GM12878 (cell line): ENCODE results near the gene BCL2L13. TPM values are rescaled to one million over a fixed set of nuclear protein-coding genes. Genes with fewer than 3 reads are reported as not detected.

Experiments used
- ATAC-seq: fragments of 200-7000 bp; cut with Tn5 transposase; 3 replicates; pipeline ENCODE4 v1.9.1; 2020; ENCODE audit warnings: mild to moderate bottlenecking, moderate library complexity
- BruUV-seq: library from RNA; stranded (reverse); fragments of 400-500 nt; replicated peaks from 2 replicates; lab custom pipeline; 2021; lab: Mats Ljungman, UMichigan
- CTCF ChIA-PET: fragments of 300-600 bp; sonication (Branson Sonifier 250); formaldehyde crosslinking; extraction: SDS; loops from one replicate; lab custom pipeline; 2021; ENCODE audit warnings: inconsistent platforms; lab: Yijun Ruan, JAX
- POLR2A ChIA-PET: fragments of 350-600 bp; formaldehyde crosslinking; extraction: SDS; loops from one replicate; lab custom pipeline; 2021; ENCODE audit warnings: inconsistent platforms; lab: Charles Lee
- RAD21 ChIA-PET: fragments of 300-600 bp; sonication (Branson Sonifier 250); formaldehyde crosslinking; loops from one replicate; lab custom pipeline; 2023; ENCODE audit warnings: antibody characterized with exemption; ENCODE audit not compliant: unreplicated experiment; lab: Charles Lee
- SMC1A ChIA-PET: fragments of 300-600 bp; sonication (Branson Sonifier 250); formaldehyde crosslinking; loops from one replicate; lab custom pipeline; 2023; ENCODE audit not compliant: unreplicated experiment, uncharacterized antibody; lab: Charles Lee
- DNase-seq: peaks from one replicate; pipeline ENCODE4 v3.0.0-alpha.2; 2011; ENCODE audit warnings: low read depth, low spot score
- FAIRE-seq: peaks from 3 replicates; lab custom pipeline; 2011; peaks lifted over from hg19 to GRCh38; lab: Jason Lieb, UNC
- H2AFZ ChIP-seq: 2 replicates; pipeline ENCODE4 v1.6.0; 2011; ENCODE audit warnings: low read depth, low read length, control low read depth; ENCODE audit not compliant: control insufficient read depth
- H3K27ac ChIP-seq: 2 replicates; pipeline ENCODE4 v1.5.1; 2011; ENCODE audit warnings: control low read depth; ENCODE audit not compliant: control insufficient read depth, insufficient read depth
- H3K27me3 ChIP-seq, 2 experiments: replicated peaks in 1 of 2; 2 replicates each; pipeline versions ENCODE4 v1.6.0 to v1.6.1; 2011; ENCODE audit warnings: low read length in 1 of 2; ENCODE audit not compliant: control insufficient read depth in 2 of 2, insufficient read depth in 2 of 2
- H3K36me3 ChIP-seq, 2 experiments: 2 replicates each; pipeline ENCODE4 v1.5.1; 2011; ENCODE audit warnings: low read length in 1 of 2; ENCODE audit not compliant: control insufficient read depth in 2 of 2, insufficient read depth in 2 of 2
- H3K4me1 ChIP-seq: 2 replicates; pipeline ENCODE4 v1.6.1; 2011; ENCODE audit warnings: mild to moderate bottlenecking, low read length, moderate library complexity, mixed read lengths; ENCODE audit not compliant: control insufficient read depth, insufficient read depth
- H3K4me2 ChIP-seq: 2 replicates; pipeline ENCODE4 v1.6.0; 2011; ENCODE audit warnings: control low read depth; ENCODE audit not compliant: control insufficient read depth, insufficient read depth
- H3K4me3 ChIP-seq: fragments of 200-600 bp; sonication (generic); 2 replicates; pipeline ENCODE4 v1.5.1; 2016
- H3K79me2 ChIP-seq: 2 replicates; pipeline ENCODE4 v1.6.0; 2011; ENCODE audit warnings: low read length; ENCODE audit not compliant: control insufficient read depth, insufficient read depth
- H3K9ac ChIP-seq: 2 replicates; pipeline ENCODE4 v1.8.0; 2011; ENCODE audit warnings: low read length, control low read depth, mixed read lengths; ENCODE audit not compliant: control insufficient read depth, insufficient read depth
- H3K9me3 ChIP-seq: replicated peaks from 3 replicates; pipeline ENCODE4 v1.5.1; 2011; ENCODE audit warnings: mild to moderate bottlenecking, low read length; ENCODE audit not compliant: control insufficient read depth, insufficient read depth
- H4K20me1 ChIP-seq: 2 replicates; pipeline ENCODE4 v1.6.0; 2011; ENCODE audit not compliant: control insufficient read depth, insufficient read depth
- BRCA1 ChIP-seq: IDR thresholded peaks from 2 replicates; pipeline ENCODE4 v1.6.1; 2011; ENCODE audit warnings: low read depth, low read length, improper control_type of control experiment
- HDAC6 ChIP-seq: fragments of 200-600 bp; sonication (generic); IDR thresholded peaks from one replicate; pipeline ENCODE4 v1.8.0; 2017; ENCODE audit warnings: antibody characterized with exemption; ENCODE audit not compliant: unreplicated experiment
- IKZF1 ChIP-seq: fragments of 450-650 bp; conservative IDR thresholded peaks from 2 replicates; pipeline ENCODE4 v1.6.1; 2017; ENCODE audit warnings: antibody characterized with exemption, mild to moderate bottlenecking
- MTA3 ChIP-seq: IDR thresholded peaks from 2 replicates; pipeline ENCODE4 v1.6.1; 2012; ENCODE audit warnings: low read length, inconsistent platforms, borderline replicate concordance
- MXI1 ChIP-seq: fragments of 150-350 bp; IDR thresholded peaks from 2 replicates; pipeline ENCODE4 v1.6.1; 2011; ENCODE audit warnings: low read depth, mild to moderate bottlenecking, inconsistent platforms, low read length, improper control_type of control experiment
- SMAD1 ChIP-seq: fragments of 450-650 bp; IDR thresholded peaks from 2 replicates; pipeline ENCODE4 v1.6.1; 2018; ENCODE audit warnings: mild to moderate bottlenecking, low read depth; ENCODE audit not compliant: partially characterized antibody
- ZBTB40 ChIP-seq: fragments of 450-650 bp; IDR thresholded peaks from 2 replicates; pipeline ENCODE4 v1.6.1; 2016; ENCODE audit warnings: mild to moderate bottlenecking, moderate library complexity, borderline replicate concordance
- WGBS: methylation state at CpG from one replicate; pipeline ENCODE4 v1.1.6; 2016; ENCODE audit warnings: low lambda C conversion rate; ENCODE audit not compliant: insufficient replicate concordance, insufficient coverage; ENCODE audit errors: missing lambda C conversion rate; 5-methylcytosine and 5-hydroxymethylcytosine counted together
- in situ Hi-C: fragments of 300-500 bp; cut with MboI; formaldehyde crosslinking; loops from 9 replicates; pipeline ENCODE4 v1.14.3; 2018; ENCODE audit warnings: mixed read lengths
- intact Hi-C: fragments of 100-400 bp; cut with micrococcal nuclease; formaldehyde crosslinking; loops from one replicate; pipeline ENCODE4 v1.14.2; 2022; ENCODE audit not compliant: unreplicated experiment
- polyA plus RNA-seq, 11 experiments: library from polyadenylated mRNA; depleted of rRNA in 4 of 11; unstranded in 6 of 11; stranded (reverse) in 5 of 11; fragments of >200 nt; fragmentation: Nextera tagmentation in 4 of 11; fragmentation: Illumina TruSeq in 1 of 11; extraction: Ambion mirVana in 4 of 11; extraction: Trizol in 1 of 11; gene quantifications; 1 replicate in 1 of 11; 2 replicates in 10 of 11; pipeline versions ENCODE4 v1.2.1 to v1.2.3, GENCODE V29; 2011 to 2016; ENCODE audit warnings: inconsistent platforms in 2 of 11, missing spikeins in 2 of 11, low read depth in 1 of 11
- total RNA-seq, 4 experiments: library from RNA; depleted of rRNA in 3 of 4; stranded (reverse); fragments of >200 nt in 3 of 4; fragmentation: Illumina TruSeq in 1 of 4; extraction: Trizol in 1 of 4; gene quantifications; 2 replicates each; pipeline versions ENCODE4 v1.2.1 to v1.2.3, GENCODE V29; 2013 to 2021
- TF ChIP-seq, protein P1 (sequence below): fragments of 450-650 bp; IDR thresholded peaks from 2 replicates; pipeline ENCODE4 v1.6.1; 2018; ENCODE audit warnings: mild to moderate bottlenecking, low read depth, moderate library complexity; ENCODE audit not compliant: partially characterized antibody
- TF ChIP-seq, protein P2 (sequence below): IDR thresholded peaks from 2 replicates; pipeline ENCODE4 v1.6.1; 2012; ENCODE audit warnings: improper control_type of control experiment, low read depth, low read length; ENCODE audit not compliant: insufficient replicate concordance

BCL2L13 gene
- total and polyA plus RNA-seq, 10 of the 15 experiments (the other 5 are each of a cell fraction or from before 2014, with no cell fraction given) = 18.6 to 30.6 (median 28.2) TPM

DNA sequence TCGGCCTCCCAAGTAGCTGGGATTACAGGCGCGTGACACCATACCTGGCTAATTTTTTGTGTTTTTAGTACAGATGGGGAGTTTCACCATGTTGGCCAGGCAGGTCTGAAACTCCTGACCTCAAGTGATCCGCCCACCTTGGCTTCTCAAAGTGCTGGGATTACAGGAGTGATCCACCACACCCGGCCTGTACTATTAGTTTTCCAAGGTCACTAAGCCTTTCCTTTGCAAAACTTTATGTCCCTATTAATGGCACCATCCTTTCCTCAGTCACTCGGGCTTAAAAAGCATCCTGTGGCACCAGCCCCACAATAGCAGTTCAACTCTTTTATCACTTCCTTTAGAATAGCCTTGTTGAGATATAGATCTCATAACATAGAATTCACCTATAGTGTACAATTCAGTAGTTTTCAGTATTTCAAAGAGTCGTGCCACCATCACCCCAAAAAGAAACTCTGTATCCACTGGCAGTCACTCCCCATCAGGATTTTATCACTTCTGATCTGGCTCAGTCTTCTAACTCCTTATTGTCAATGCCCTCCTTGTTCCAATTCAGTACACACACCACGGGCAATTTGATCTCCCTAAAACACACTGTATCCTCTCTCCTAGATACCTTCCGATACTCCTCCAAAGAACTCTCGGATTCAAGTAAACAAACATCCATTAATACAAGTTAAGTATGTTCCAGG, 921 bp upstream of the BCL2L13 start:
- FAIRE-seq = no peak
- in situ Hi-C loops = loop anchor here (25.0 kb wide), 1 partner anchor 1800 kb away; the partner anchor contains the start of genes C22orf39, HIRA and MRPL40
- H2AFZ ChIP-seq = peak overlapping the region; percentile 86
- TF ChIP-seq SMAD1 (no peak), MTA3 (no peak), IKZF1 (no peak), ZBTB40 (no peak), BRCA1 (no peak), HDAC6 (no peak), MXI1 (no peak)
- TF ChIP-seq, protein P1, sequence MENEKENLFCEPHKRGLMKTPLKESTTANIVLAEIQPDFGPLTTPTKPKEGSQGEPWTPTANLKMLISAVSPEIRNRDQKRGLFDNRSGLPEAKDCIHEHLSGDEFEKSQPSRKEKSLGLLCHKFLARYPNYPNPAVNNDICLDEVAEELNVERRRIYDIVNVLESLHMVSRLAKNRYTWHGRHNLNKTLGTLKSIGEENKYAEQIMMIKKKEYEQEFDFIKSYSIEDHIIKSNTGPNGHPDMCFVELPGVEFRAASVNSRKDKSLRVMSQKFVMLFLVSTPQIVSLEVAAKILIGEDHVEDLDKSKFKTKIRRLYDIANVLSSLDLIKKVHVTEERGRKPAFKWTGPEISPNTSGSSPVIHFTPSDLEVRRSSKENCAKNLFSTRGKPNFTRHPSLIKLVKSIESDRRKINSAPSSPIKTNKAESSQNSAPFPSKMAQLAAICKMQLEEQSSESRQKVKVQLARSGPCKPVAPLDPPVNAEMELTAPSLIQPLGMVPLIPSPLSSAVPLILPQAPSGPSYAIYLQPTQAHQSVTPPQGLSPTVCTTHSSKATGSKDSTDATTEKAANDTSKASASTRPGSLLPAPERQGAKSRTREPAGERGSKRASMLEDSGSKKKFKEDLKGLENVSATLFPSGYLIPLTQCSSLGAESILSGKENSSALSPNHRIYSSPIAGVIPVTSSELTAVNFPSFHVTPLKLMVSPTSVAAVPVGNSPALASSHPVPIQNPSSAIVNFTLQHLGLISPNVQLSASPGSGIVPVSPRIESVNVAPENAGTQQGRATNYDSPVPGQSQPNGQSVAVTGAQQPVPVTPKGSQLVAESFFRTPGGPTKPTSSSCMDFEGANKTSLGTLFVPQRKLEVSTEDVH = no peak
- TF ChIP-seq, protein P2, sequence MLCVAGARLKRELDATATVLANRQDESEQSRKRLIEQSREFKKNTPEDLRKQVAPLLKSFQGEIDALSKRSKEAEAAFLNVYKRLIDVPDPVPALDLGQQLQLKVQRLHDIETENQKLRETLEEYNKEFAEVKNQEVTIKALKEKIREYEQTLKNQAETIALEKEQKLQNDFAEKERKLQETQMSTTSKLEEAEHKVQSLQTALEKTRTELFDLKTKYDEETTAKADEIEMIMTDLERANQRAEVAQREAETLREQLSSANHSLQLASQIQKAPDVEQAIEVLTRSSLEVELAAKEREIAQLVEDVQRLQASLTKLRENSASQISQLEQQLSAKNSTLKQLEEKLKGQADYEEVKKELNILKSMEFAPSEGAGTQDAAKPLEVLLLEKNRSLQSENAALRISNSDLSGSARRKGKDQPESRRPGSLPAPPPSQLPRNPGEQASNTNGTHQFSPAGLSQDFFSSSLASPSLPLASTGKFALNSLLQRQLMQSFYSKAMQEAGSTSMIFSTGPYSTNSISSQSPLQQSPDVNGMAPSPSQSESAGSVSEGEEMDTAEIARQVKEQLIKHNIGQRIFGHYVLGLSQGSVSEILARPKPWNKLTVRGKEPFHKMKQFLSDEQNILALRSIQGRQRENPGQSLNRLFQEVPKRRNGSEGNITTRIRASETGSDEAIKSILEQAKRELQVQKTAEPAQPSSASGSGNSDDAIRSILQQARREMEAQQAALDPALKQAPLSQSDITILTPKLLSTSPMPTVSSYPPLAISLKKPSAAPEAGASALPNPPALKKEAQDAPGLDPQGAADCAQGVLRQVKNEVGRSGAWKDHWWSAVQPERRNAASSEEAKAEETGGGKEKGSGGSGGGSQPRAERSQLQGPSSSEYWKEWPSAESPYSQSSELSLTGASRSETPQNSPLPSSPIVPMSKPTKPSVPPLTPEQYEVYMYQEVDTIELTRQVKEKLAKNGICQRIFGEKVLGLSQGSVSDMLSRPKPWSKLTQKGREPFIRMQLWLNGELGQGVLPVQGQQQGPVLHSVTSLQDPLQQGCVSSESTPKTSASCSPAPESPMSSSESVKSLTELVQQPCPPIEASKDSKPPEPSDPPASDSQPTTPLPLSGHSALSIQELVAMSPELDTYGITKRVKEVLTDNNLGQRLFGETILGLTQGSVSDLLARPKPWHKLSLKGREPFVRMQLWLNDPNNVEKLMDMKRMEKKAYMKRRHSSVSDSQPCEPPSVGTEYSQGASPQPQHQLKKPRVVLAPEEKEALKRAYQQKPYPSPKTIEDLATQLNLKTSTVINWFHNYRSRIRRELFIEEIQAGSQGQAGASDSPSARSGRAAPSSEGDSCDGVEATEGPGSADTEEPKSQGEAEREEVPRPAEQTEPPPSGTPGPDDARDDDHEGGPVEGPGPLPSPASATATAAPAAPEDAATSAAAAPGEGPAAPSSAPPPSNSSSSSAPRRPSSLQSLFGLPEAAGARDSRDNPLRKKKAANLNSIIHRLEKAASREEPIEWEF = no peak

More for the DNA sequence above, 921 bp upstream of the BCL2L13 start:
- BruUV-seq = TSS peak; percentile 92
- ChIA-PET SMC1A (no interaction called here), POLR2A (no interaction called here), CTCF (interaction anchor here (0.6 kb wide), 1 partner anchor 9 kb away, joined by 3 read pairs; the partner anchor contains the start of gene ATP6V1E1), RAD21 (no interaction called here)
- WGBS = 42% methylated on average over 10 of the region's 10 CpGs
- H3K9ac ChIP-seq = peak overlapping the region; percentile 93
- H3K36me3 ChIP-seq = no peaks in the 10 kb centered on the region
- peak overlapping the region; percentile 92 for H3K4me3 ChIP-seq
- peaks cover 8% of the 10 kb centered on the region for H3K4me1 ChIP-seq
- peak overlapping the region; percentile 85 for H3K4me2 ChIP-seq
- intact Hi-C loops = loop anchor here (10.0 kb wide), 1 partner anchor 67 kb away; no protein-coding TSS in a partner anchor
- peak overlapping the region; percentile 86 for H3K27ac ChIP-seq
- no peak for ATAC-seq
- H4K20me1 ChIP-seq = no peaks in the 10 kb centered on the region
- H3K9me3 ChIP-seq = no peaks in the 10 kb centered on the region
- peaks cover 19% of the 10 kb centered on the region for H3K79me2 ChIP-seq
- H3K27me3 ChIP-seq = no peaks in the 10 kb centered on the region
- DNase-seq = no peak
